Activated CD8-positive, alpha-beta memory T cell treated with anti-CD3 and anti-CD28 coated beads, Interleukin-2, amount 50 U/mL, for 1 hour (primary cell): ENCODE measurements around the gene TMEM17.

ENCODE experiments used
- DNase-seq: peaks from one replicate; pipeline ENCODE4 v3.0.0-alpha.2; 2020; ENCODE audit errors: extremely low read depth

The TMEM17 gene

DNA sequence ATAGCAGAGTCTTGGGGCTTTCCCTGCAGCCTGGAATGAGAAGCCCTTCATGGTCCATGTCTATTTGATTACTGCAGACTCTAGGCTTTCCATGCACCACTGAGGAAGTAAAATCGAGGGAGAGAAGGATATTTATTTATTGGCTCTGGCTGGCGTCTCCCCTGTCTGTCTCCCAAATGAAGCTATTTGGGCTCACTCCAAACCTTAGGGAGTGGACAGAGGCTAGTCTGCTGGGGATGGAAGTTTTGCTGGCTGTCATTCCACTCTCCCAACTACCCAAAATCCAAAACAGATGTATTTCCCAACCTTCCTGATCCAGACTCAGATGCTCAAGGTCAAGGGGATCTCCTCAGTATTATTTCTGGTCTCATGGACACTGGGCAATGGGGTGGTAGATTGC is 33.7 kb downstream of the TMEM17 start:
- DNase-seq, result no peak

DNA sequence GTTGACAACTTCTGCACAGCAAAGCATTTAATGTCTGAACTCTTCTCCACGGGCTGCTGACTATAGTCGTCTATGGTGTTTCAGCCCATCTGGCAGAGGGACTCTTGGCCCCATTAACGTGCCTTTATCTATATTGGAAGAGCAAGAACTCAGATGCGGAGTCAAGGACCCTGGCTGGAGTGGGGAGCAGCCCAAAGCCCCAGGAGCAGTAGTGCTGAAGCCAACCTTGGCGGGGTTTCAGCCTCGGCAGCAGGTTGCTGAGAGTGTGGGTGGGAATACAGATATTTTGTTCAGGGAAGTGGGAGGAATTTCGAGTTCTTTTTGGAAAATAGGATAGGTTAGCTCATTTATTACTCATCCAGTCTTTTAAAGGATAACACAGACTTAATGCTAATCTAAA is 34.2 kb downstream of the TMEM17 start:
- DNase-seq, result no peak

DNA sequence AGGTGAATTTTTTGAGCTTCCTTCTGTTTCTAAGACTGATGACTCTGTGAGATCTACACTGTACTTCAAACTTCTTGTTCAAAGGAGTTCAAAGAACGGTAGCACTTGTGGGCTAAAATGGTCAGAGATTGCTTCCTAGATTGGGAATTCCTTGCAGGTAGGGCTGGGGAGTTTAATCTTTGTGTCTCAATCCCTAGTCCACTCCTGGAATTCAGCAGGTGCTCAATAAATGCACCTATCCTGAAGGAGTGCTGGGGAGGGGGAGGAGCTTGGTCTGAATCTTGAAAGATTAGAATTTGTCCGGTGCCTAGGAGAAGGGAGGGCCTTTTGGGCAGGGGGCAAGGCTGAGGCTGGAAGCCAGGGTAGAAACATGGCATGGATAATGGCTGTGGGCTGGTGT is 34.6 kb downstream of the TMEM17 start:
- DNase-seq, result no peak

DNA sequence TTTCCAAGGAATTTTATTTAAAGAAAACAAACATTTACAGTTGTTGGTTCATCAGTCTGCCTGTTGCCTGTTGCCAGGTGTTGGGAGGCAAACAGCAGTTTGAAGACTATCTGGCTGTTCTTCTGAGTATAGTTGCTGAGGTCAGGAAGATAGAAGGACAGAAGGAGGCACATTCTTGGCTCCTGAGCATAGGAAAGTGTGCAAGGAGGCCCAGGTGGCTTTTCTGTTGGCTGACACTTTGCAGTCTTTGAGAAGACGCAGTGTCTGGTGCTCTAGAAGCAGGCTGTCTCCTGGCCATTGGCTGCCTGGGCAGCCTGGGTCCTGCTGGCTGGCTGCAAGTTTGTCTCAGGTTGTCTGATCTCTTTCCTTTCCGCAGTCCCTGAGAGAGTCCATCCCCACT is 36.4 kb downstream of the TMEM17 start:
- no peak for DNase-seq

DNA sequence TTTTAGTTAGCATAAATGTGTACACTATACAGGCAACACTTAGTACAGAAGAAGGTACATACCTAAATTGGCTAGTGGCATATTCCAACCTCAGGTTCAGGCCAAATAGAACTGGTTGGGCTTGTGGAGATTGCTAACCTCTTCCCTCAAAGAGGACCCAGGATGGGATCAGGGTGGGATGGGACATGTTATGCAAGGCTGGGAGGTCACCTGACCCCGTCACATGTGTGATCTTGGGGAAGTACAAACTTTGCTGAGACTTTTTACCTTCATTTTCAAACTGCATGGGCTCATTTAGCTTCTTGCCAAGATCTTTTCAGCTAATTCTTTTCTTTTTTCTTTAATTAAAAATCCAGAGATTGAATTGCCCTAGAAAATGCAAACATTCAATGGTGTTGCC is 36.9 kb downstream of the TMEM17 start:
- DNase-seq, result no peak

DNA sequence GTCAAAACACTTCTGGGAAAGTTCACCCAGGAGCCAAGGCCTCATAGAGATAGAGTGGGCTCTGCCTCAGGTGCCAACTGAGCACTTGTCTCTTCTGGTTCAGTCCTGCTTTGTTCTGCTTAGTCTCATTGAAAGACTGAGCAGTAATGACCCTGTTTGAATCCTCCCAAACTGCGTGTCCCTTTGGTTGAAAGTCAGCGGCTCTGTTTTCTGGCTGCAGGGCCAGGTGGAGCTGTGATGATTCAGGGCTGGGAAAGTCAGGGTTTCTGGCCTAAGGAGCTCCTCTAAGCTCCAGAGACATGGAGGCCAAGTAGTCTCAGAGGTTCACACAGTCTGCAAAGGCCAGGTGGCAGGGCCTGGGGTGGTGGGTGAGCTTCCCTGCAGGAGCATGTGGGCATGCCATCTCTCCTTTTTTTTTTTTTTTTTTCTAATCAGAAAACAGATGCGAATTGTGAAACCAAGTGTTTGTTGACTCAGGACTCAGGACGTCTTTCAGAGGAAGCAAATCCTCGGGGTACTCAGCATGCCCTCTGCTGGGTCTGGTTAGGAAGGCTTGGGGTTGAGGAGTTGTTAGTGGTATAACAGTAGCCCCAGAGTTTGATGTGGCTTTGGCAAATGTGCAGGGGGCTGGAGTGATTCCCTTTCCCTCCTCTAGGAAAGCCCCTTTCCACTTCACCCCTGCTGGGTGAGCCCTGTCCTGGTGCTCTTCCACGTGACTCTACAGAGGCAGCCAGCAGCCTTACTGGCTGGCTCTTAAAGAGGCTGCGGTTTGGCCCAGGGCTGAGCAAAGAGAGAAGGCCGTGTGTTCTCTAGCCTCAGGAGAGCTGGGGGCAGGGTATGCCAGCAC is 38.3 kb downstream of the TMEM17 start:
- DNase-seq, result no peak

DNA sequence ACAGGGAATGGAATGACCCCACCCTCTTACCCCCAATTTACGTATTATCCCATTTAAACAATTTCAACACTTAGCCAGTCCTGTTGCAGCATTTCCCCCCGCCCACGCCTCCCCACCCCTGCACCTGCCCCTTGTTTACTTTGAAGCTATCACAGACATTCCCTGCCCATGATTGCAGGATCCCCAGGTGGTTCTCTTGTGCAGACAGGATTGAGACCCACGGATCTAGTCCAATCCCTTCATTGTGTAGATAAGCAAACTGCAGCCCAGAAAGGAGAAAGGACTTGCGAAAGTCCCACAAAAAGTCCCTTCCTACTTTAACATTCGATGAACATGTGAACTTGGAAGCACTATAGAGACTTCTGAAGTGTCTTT is 38.9 kb downstream of the TMEM17 start:
- DNase-seq, result no peak

DNA sequence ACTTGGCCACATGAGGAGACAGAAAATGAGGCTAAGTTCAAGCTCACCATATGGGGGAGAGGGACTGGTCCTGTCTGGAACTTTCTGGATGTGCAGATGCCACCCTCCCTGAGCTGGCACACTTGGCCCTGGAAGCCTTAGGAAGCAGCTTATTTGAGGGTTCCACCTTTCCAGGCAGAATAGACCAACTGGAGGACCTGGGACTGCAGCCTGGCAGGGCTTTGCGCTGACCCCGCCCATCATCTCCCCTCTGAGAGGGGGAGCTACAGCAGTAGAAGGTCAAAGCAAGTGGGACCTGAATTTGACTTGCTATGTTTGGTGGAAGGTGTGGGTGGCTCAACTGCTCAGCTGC is 39.5 kb downstream of the TMEM17 start:
- DNase-seq, result no peak

DNA sequence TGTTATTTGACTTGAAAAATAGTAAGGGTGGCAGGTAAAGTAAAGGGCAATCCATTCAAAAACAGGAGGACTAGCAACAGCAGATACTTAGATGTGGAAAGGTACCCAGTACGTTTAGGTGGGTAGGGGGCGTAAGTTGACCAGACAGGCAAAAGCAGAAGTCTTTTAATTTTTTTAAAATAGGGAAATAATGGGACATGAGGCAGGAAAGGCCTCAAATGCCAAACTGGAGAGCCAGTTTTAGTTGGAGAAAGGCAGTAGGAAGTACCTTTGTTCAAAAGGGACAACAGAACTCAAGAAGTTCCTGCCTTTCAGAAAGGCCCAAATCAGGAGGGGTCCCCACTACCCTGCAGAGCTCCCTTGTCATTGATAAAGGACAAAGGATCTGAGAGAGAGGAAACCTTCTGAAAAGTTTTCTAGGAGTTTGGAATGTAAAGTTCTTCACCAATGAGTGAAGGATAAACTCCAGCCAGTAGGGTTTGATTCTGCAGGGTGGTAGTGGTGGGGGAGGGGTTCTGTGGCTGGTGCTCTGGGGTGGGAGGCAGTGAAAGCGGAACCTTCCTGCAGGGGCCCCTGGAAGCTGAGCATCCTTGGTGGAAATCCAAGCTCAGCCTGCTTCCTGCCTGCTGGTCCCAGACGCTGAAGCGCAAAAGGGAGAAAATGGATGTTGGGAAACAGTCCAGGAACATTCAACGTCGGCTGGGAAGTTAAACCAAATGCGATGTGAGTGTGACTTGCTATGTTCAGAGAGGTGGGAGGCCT is 40.1 kb downstream of the TMEM17 start:
- no peak for DNase-seq

DNA sequence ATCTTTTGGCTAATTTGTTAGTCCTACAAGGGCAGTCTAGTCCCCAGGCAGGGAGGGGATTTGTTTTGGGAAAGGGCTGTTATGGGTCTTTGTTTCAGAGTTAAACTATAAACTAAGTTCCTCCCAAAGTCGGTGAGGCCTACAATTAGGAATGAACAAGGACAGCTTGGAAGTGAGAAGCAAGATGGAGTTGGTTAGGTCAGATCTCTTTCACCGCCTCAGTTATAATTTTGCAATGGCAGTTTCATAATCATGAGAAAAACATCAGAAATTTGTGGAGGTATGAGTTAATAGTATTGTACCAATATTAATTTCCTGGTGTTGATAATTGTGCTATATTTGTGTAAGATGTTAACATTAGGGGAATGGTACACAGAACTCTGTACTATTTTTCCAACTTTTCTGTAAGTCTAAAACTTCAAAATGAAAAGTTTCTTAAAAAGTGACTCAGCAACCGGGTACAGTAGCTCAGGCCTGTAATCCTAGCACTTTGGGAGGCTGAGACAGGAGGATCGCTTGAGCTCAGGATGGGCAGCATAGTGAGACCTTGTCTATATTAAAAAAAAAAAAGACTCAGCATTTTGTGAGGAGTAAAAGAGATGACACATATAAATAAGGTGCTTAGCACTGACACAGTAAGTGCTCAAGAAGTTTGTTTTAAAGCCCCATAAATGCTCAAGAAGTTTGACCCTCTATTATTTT is 40.8 kb downstream of the TMEM17 start:
- DNase-seq, result no peak

DNA sequence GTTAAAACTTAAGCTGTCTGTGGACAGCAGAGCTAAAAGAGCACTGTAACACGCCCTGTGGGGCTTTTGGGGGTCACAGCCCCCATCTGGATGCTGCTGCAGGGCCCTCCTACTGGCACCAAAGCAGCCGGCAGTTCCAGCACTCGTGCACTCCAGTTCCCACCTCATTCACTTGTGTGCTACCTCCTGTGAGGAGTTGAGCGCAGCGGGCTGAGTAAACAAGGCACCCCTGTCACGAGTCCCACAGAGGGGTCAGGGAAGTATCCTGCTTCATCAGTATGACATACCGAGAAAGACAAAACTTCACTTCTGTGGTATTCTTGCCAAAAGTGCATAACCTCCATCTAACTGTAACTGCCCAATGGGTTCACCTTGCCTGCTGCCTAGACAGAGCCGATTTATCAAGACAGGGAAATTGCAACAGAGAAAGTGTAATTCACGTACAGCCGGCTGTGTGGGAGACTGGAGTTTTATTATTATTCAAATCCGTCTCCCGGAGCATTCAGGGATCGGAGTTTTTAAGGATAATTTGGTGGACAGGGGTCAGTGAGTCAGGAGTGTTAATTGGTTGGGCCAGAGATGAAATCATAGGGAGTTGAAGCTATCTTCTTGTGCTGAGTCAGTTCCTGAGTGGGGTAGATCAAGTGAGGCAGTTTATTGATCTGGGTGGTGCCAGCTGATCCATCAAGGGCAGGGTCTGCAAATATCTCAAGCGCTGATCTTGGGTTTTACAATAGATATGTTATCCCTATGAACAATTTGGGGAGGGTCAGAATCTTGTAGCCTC is 41.6 kb downstream of the TMEM17 start:
- no peak for DNase-seq

DNA sequence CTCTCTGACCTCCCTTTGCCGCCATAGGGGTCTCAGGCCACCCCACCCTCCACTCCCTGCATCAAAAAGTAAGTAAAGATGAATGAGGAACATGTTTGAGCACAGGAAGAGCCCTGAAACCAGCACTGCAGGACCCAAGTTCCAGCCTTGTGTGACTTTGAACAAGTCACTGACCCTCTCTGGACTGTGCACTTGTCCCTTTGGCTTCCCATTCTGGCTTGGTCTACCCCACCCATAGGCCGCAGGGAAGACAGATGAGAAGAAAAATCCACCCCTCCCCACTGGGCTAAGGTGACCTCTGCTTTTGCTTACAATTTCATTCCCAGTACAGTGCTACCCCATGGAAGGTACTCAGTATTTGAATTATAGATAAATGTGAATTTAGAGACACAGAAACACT is 43.8 kb downstream of the TMEM17 start:
- DNase-seq, result no peak

DNA sequence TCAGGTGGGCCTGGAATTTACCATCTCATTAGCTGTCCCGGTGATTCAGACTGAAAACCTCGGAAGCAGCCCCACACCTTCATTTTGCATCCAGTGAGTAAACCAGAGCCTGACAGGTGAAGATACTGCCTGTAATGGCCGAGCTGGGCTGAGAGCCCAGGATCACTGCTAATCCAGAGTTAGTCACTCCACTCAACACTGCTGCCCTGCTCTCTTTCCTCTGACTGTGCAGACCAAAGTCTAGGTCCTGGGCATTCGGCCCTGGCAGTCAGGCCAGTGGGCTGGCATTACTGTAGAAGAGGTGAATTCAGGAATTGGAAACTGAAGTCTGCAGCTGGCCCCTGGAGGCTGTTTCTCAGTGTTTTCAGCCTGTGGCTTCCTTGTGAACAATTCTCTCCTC is 44.3 kb downstream of the TMEM17 start:
- no peak for DNase-seq

DNA sequence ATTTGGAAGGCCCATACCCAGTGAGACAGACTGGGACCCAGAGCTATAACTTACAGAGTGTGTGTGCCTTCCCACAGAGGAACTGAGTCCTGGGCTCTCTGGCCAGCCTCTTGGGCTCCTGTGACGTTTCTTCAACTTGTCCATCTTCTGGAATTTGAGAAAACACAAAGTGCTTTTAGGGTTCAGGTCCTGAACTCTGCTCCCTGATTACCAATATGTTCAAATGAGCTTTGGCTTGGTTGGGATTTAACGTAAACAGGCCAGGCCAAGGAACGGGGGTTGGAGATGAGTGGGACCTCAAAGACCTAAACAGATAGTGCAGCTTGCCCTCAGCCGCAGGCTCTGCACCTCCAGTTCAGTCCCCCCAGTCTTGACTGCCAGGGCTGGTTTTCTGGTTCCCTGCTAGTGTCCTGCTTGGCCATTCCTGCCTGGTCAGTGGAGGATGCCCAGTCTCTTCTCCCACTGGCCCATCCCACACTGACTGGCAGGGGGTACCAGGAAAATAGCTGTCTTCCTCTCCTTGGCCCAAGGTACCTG is 44.9 kb downstream of the TMEM17 start:
- DNase-seq, result no peak

DNA sequence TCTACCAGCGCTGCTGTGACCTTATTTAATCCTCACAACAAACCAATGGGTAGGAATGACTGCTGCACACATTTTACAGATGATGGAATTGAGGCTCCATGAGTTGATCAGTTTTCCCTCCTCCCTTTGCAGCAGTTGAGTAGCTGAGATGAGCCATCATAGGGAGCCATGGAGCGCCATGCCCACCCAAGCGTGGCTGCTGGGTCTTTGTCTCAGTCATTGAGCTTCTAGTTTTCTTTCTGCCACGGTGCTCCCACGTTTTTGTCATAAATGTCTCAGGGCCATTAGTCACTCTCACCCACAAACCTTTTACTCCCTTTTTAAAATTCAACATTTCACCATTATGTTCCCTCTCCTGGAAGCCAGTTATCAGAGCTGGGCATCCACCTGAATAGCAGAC is 45.8 kb downstream of the TMEM17 start:
- DNase-seq, result no peak

DNA sequence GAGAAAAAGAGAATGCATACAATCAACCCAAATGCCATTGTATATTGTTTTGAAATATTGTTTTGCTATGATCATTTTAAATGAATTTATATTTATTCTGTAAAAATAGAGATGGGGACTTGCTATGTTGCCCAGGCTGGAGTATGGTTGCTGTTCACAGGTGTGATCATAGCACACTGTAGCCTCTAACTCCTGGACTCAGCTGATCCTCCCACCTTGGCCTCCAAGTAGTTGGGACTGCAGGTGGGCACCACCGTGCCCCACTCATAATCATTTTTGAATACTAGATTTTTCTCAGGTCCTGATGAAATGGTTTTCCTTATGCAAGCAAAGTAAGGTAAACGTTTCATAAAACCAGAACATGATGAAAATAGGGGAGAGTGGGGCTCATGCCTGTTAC is 46.3 kb downstream of the TMEM17 start:
- no peak for DNase-seq

DNA sequence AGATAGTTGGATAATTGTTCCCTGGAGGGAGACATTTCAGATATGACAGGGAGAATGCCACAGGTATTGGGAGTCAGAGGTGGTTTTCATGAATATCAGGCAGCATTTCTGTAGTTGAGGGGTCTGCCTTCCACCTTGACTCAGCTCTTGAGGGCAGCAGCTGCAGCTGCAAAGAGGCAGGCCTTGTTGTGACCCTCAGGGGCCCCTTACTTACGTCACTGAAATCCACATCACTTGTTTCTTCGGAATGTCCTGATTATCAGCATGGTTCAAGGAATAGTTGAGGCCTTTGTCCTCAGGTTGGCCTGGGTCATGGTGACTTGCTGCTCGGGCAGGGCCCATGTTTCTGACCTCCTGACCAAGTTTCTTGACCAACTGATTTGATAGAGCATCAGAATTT is 46.9 kb downstream of the TMEM17 start:
- no peak for DNase-seq

DNA sequence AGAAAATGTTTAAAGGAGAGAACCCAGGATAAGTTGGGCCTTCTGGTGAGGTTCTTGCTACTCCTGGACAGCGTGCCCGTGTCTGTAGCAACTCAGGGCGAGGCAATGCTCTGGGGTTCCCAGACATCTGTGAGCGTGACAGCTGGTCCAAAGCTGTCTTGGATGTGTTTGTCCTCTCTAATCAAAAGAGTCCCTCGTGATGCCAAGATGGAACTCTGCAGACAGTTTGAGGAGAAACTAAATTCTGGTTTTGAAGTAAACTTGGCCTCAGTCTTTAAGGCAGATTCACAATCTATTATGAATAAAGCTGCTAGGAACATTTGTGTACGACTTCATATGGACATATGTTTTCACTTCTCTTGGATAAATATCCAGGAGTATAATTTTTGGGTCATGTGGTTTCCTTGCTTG is 47.3 kb downstream of the TMEM17 start:
- DNase-seq, result no peak

DNA sequence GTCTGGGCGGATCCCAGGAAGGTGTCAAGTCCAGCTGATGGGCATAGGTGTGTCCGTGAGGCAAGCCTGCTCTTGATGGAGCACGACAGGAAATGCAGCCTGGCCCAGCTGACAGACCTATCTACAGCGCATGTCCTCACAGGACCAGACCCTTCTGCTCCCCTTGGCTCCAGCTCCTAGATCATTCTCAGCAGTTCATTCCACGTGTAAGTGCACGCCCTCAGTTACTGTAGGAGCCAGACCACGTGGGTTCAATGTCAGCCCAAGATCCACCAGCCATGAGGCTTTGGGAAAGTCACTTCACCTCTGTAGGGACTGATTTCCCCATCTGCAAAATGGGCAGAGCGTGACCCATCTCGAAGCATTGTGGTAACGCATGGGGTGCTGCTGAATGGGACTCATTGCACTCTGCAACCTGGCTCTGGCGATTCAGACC is 47.8 kb downstream of the TMEM17 start:
- no peak for DNase-seq

DNA sequence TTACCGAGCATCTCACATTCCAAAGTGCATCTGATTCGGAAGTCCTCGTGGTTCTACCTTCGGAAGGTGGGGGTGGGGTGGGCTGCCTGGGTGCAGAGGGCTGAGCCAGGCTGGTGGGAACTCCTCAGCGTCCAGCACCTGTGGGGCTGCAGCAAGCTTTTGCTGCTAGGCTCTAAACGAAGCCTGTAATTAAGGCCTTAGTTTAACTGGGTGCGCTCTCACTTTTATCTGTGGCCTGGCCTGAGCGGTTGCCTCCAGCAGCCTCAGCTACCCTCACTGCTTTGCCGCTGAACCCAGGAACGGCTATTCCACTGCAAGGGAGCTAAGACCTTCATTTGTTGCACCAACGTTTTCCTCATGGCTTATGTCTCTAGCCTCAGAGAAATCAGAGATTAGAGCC is 48.4 kb downstream of the TMEM17 start:
- DNase-seq, result no peak

DNA sequence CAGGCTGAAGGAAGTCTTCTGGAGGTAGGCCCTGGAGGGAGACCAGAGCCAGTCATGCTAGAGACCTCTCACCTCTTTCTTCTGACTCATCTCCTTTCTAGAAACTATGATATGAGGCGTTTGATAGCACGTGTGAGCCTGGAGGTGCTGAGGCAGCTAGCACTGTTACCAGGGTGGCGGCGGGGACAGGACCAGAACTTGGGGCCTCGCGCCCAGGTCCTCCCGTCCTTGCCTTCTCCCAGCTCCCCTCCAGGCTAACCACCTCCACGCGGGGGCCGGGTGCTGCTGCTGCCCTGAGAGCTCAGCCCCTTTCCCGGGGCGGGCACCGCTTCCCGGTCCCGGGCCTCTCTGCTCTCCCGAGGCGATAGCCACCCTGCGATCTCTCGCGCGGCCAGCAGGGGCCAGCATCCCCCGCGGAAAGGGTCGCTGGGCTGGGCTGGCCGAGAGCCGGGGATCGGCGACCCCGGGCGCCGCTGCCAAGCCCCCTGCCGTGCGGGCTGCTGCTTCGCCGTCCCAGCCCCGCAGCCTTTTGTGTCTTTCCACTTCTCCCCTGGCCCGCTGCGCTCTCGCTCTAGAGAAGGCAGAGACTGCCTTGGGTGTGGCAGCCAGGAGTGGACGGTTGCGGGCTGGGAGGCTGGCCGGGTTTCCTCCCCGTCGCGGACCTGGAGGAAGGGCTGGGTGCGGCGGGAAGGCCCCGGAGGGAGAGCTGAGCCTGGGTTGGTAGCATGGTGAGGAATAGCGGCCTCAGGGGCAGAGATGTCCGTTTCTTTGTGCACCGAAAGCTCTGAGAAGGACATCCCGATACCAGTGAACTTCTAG is 49.1 kb downstream of the TMEM17 start:
- DNase-seq, result peak; percentile 11
